Subcutaneous adipose tissue (tissue), 4 donors: ENCODE data around the gene FBXL4. TPM values are rescaled to one million over a fixed set of nuclear protein-coding genes. Genes with fewer than 3 reads are reported as not detected.

Source experiments
- total RNA-seq, 4 donors: library from RNA; depleted of rRNA; stranded (reverse); fragments of >200 nt; gene quantifications; one replicate each; pipeline ENCODE4 v1.1.0, GENCODE V29; 2016
- TF ChIP-seq, protein P1 (sequence below): fragments of 450-650 bp; IDR thresholded peaks from one replicate; pipeline ENCODE4 v1.5.1; 2016; ENCODE audit warnings: low read depth, mild to moderate bottlenecking, control low read depth, antibody characterized with exemption, moderate library complexity

FBXL4 gene
- total RNA-seq, 4 donors from 2014 or later, result 20.2 to 30.0 (median 24.3) TPM

DNA sequence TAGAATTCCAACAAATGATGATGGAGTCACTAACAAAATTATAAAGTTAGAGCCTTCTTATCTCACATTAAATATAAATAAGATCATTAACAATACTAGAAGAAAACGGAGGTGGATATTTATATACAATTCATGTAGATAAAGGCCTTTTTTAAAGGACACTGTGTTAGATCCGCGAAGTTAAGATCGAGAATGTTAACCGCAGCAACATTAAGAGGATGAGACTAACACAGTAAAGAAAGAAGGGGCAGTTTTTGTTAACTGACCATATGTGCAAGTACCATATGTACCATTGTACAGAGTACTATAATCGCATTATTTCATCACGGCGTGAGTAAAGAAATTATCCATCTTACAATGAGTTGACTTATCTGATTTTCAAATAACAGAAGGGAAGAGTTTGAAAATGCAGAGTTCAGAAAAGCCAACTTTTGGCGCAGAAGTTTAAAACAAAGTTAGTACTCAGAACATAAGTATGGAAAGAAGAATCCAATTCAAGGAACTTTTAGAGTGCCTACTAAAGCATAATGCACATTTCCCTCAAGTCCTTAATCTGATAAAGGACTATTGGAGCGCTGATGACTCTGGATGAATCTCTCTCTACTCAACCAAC is 1.4 kb downstream of the FBXL4 start:
- TF ChIP-seq, protein P1, sequence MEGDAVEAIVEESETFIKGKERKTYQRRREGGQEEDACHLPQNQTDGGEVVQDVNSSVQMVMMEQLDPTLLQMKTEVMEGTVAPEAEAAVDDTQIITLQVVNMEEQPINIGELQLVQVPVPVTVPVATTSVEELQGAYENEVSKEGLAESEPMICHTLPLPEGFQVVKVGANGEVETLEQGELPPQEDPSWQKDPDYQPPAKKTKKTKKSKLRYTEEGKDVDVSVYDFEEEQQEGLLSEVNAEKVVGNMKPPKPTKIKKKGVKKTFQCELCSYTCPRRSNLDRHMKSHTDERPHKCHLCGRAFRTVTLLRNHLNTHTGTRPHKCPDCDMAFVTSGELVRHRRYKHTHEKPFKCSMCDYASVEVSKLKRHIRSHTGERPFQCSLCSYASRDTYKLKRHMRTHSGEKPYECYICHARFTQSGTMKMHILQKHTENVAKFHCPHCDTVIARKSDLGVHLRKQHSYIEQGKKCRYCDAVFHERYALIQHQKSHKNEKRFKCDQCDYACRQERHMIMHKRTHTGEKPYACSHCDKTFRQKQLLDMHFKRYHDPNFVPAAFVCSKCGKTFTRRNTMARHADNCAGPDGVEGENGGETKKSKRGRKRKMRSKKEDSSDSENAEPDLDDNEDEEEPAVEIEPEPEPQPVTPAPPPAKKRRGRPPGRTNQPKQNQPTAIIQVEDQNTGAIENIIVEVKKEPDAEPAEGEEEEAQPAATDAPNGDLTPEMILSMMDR, result no peak

DNA sequence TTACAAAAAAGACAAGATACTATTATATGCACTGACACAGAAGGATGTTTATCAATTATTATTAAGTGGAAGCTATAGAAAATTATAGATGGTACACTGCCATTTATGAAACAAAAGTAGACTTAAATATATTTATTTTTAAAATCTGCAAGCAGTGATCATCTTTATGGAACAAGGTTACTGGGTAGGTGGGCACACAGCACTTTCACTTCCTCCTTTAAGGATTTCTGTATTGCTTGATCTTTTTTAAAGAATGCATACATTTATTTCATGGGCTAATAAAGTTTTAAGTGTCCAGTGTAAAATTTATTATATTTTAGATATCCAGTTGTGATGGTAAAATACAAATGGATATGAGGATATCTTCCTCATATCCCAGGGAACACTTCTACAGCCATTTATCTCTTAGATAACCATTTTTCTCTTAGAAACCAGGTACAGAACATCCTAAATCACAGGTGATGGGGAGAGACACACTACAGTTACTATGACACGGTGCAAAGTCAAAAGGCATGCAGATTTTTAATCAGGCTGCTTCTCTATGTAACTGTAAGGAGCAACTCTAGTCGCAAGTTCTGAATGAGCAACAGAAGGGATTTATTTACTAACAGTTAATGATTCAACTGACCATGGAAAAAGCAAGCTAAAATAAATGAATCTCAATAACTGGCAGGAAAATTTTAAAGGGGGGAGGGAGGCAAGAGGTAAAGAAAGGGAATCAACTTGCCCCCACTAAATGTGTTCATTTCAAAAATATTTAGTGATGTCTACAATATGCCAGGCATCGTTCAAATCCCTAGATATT is 2.2 kb downstream of the FBXL4 start:
- TF ChIP-seq, protein P1, result no peak

DNA sequence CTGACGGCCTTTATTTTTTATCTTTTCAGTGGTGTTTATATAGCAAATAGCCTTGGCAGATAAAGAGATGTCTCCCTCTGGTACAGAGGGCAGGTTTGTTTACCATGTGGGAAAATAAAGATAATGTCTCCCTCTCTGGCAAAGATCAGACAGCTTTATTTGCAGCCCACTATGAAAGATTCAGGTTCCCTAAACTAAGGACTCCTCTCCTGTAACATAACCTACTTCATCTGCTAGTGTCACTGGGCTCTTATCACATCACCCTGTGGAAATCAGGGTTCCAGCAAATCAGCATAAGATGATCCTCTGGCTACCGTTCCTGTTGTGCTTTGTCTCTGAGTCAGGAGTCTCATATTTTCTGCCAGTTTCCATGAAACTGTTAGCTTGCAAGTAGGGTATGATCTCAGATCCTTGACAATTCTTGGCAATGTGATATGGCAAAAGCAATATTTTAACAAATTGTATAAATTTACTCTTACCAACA is 3.1 kb downstream of the FBXL4 start:
- TF ChIP-seq, protein P1, result no peak

DNA sequence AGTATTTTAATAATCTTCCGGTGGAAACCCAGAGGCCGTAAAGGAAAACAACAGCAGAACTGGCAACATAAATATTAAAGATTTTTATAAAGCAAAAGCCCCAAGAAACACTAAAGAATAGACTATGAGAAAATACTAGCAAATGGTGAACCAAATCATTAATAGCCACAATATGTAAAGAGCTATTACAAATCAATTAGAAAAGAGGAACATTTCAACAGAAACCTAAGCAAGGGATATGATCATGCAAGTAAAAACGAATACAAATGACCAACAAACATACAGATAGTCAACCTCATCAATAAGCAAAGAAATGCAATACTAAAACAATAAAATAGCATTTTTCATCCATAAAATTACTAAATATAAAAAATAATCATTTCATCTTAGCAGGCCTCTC is 3.6 kb downstream of the FBXL4 start:
- TF ChIP-seq, protein P1, result no peak

DNA sequence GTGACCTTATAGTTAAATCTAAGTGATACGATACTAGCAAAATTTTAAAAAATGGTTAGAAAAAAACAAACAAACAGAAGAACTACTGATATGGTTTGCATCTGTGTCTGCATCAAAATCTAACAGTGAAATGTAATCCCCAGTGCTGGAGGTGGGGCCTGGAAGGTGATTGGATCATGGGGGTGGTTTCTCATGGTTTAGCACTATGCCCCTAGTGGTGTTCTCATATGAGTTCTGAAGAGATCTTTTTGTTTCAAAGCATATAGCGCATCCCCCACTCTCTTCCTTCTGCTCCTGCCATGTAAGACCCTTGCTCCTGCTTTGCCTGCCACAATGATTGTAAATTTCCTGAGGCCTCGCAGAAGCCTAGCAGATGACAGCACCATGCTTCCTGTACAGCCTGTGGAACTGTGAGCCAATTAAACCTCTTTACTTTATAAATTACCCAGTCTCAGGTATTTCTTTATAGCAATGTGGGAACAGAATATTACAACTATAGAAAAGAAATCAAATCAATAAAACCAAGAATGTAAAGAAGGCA is 5.4 kb downstream of the FBXL4 start:
- TF ChIP-seq, protein P1, result no peak

DNA sequence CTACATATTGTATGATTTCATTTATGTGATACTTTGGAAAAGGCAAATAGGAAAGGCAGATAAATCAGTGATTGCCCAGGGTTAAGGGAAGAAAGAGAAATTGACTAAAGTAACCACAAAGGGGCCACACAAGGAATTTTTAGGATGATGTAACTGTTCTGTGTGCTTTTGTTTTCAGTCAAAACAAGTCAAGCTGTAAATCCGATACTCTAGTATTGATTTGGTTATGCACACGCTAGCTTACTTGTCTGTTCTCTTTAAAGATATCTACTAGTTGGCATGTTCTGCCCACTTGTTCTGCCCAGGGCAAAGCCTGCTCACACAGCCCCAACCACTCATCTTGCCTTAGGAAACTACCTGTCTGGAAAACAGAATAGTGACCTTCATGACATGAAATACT is 6.4 kb downstream of the FBXL4 start:
- TF ChIP-seq, protein P1, result no peak

DNA sequence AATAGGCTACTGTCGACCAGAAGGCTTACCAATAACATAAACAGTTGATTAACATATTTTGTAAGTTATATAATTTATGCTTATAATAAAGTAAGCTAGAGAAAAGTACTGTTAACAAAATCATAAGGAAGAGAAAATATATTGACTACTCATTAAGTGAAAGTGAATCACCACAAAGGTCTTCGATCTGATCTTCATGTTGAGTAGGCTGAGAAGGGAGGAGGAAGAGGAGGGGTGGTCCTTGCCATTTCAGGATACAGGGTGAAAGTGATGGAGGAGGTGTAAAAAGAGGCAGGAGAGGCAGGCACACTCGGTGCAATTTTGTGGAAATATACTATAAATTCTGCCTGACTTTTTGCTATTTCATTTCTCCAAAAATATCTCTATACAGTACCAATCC is 10.4 kb downstream of the FBXL4 start:
- TF ChIP-seq, protein P1, result no peak
